HepG2 (cell line): ENCODE data around the gene CEP43. TPM values are rescaled to one million over a fixed set of nuclear protein-coding genes. Genes with fewer than 3 reads are reported as not detected.
A peak's percentile ranks its signal among the peaks of the same experiment; 100 is the strongest.

Experiments
- AGO1 ChIP-seq: fragments of 200-400 bp; formaldehyde crosslinking; IDR thresholded peaks from 2 replicates; pipeline ENCODE4 v1.6.1; 2017; ENCODE audit warnings: mild to moderate bottlenecking, low read depth, low read length, moderate library complexity; ENCODE audit not compliant: poor library complexity, severe bottlenecking
- HMGXB3 ChIP-seq: sonication (generic); formaldehyde crosslinking; IDR thresholded peaks from 2 replicates; pipeline ENCODE4 v1.4.0; 2020; ENCODE audit warnings: missing genetic modification reagents, borderline replicate concordance
- MIER2 ChIP-seq: IDR thresholded peaks from 2 replicates; pipeline ENCODE4 v1.6.1; 2016; ENCODE audit warnings: missing biosample characterization, missing genetic modification reagents
- PLSCR1 ChIP-seq: sonication (generic); formaldehyde crosslinking; IDR thresholded peaks from 2 replicates; pipeline ENCODE4 v1.5.0; 2020; ENCODE audit warnings: missing genetic modification reagents, mild to moderate bottlenecking, borderline replicate concordance
- SIN3B ChIP-seq: fragments of 150-350 bp; IDR thresholded peaks from 2 replicates; pipeline ENCODE4 v1.6.1; 2014; ENCODE audit warnings: low read length
- SMAD3 ChIP-seq: sonication (generic); formaldehyde crosslinking; IDR thresholded peaks from 2 replicates; pipeline ENCODE4 v1.4.0; 2020; ENCODE audit warnings: missing genetic modification reagents
- SMC3 ChIP-seq: IDR thresholded peaks from 2 replicates; pipeline ENCODE4 v1.6.1; 2011; ENCODE audit warnings: low read length, improper control_type of control experiment
- ZBTB1 ChIP-seq: sonication (generic); formaldehyde crosslinking; IDR thresholded peaks from 2 replicates; pipeline ENCODE4 v1.4.0; 2020; ENCODE audit warnings: missing genetic modification reagents, borderline replicate concordance
- ZFP82 ChIP-seq: sonication (generic); formaldehyde crosslinking; IDR thresholded peaks from 2 replicates; pipeline ENCODE4 v1.5.1; 2020; ENCODE audit warnings: mild to moderate bottlenecking, missing genetic modification reagents, borderline replicate concordance
- ZNF280D ChIP-seq: sonication (generic); formaldehyde crosslinking; IDR thresholded peaks from 2 replicates; pipeline ENCODE4 v1.5.1; 2020; ENCODE audit warnings: mild to moderate bottlenecking, missing genetic modification reagents
- ZNF362 ChIP-seq: sonication (generic); formaldehyde crosslinking; IDR thresholded peaks from 2 replicates; pipeline ENCODE4 v1.4.0; 2020; ENCODE audit warnings: missing genetic modification reagents, mild to moderate bottlenecking, borderline replicate concordance
- ZNF776 ChIP-seq: sonication (generic); formaldehyde crosslinking; IDR thresholded peaks from 2 replicates; pipeline ENCODE4 v1.4.0; 2020; ENCODE audit warnings: mild to moderate bottlenecking, missing genetic modification reagents
- ZNF780A ChIP-seq: sonication (generic); formaldehyde crosslinking; IDR thresholded peaks from 2 replicates; pipeline ENCODE4 v1.8.0; 2022; ENCODE audit warnings: mild to moderate bottlenecking, missing genetic modification reagents, moderate library complexity
- polyA plus RNA-seq, 8 experiments: library from polyadenylated mRNA; depleted of rRNA in 3 of 8; stranded (reverse) in 7 of 8; unstranded in 1 of 8; fragments of >200 nt; fragmentation: Illumina TruSeq in 4 of 8; extraction: Trizol in 4 of 8; gene quantifications; 2 replicates each; pipeline versions ENCODE4 v1.2.1 to v1.2.3, GENCODE V29; 2011 to 2016; ENCODE audit warnings: low read depth in 4 of 8, missing spikeins in 1 of 8, mixed read lengths in 1 of 8; ENCODE audit not compliant: insufficient read depth in 1 of 8
- total RNA-seq, 5 experiments: library from RNA; depleted of rRNA; stranded (reverse); fragments of >200 nt; fragmentation: Illumina TruSeq; extraction: Trizol; gene quantifications; 2 replicates each; pipeline ENCODE4 v1.2.3, GENCODE V29; 2016; ENCODE audit warnings: low read depth in 1 of 5

CEP43 gene
- total and polyA plus RNA-seq, 2 of the 13 experiments (the other 11 are each of a cell fraction or from before 2014, with no cell fraction given) = 29.3 to 73.9 TPM

- TF ChIP-seq ZNF280D (CRISPR knock-in tag) (no peak), ZNF780A (no peak), ZFP82 (no peak), ZNF362 (CRISPR knock-in tag) (peak; percentile 66; the same call in 1 of the 2 replicates), ZBTB1 (CRISPR knock-in tag) (no peak), AGO1 (no peak), SMAD3 (CRISPR knock-in tag) (no peak), SMC3 (peak; percentile 65), SIN3B (no peak), MIER2 (CRISPR knock-in tag) (no peak), HMGXB3 (CRISPR knock-in tag) (no peak), ZNF776 (CRISPR knock-in tag) (no peak), PLSCR1 (no peak)
These were observed 9.7 kb upstream of the CEP43 start (continued) for GRCh38 chr6:166989427-166990032.
